Panc1 (cell line): ENCODE data around the gene SKOR1. TPM values are rescaled to one million over a fixed set of nuclear protein-coding genes. Genes with fewer than 3 reads are reported as not detected.

Experiments used
- ATAC-seq: fragments of 200-7000 bp; cut with Tn5 transposase; 2 replicates; pipeline ENCODE4 v1.9.1; 2020; ENCODE audit warnings: mild to moderate bottlenecking, moderate library complexity
- BruUV-seq: library from RNA; stranded (reverse); fragments of 400-500 nt; replicated peaks from 2 replicates; lab custom pipeline; 2021; lab: Mats Ljungman, UMichigan
- CTCF ChIA-PET: fragments of 300-600 bp; sonication (Branson Sonifier 250); formaldehyde crosslinking; loops from one replicate; lab custom pipeline; 2022; ENCODE audit warnings: antibody characterized with exemption; lab: Charles Lee
- POLR2A ChIA-PET: fragments of 300-600 bp; sonication (Branson Sonifier 250); formaldehyde crosslinking; loops from one replicate; lab custom pipeline; 2022; ENCODE audit warnings: antibody characterized with exemption; lab: Charles Lee
- DNase-seq: peaks from one replicate; pipeline ENCODE4 v3.0.0-alpha.2; 2010; ENCODE audit warnings: low read depth, low spot score
- H3K27ac ChIP-seq: 2 replicates; pipeline ENCODE4 v1.5.1; 2011; ENCODE audit warnings: mild to moderate bottlenecking, low read length, inconsistent platforms
- H3K27me3 ChIP-seq: fragments of 200-500 bp; sonication (Bioruptor generic); 2 replicates; pipeline ENCODE4 v1.6.0; 2014; ENCODE audit warnings: low read length, inconsistent platforms; ENCODE audit not compliant: control insufficient read depth, insufficient read depth
- H3K36me3 ChIP-seq: fragments of 200-500 bp; sonication (Bioruptor generic); 2 replicates; pipeline ENCODE4 v1.5.1; 2014; ENCODE audit warnings: inconsistent platforms, mild to moderate bottlenecking, low read length, moderate library complexity; ENCODE audit not compliant: control insufficient read depth, insufficient read depth
- H3K4me1 ChIP-seq: 2 replicates; pipeline ENCODE4 v1.5.1; 2011; ENCODE audit warnings: inconsistent platforms, mild to moderate bottlenecking, low read length, moderate library complexity; ENCODE audit not compliant: control insufficient read depth, insufficient read depth
- H3K4me3 ChIP-seq, 2 experiments: 2 replicates each; pipeline ENCODE4 v1.5.1; 2011 to 2012; ENCODE audit warnings: low read depth in 2 of 2, low read length in 2 of 2, mild to moderate bottlenecking in 2 of 2, inconsistent platforms in 1 of 2, moderate library complexity in 1 of 2
- H3K9me3 ChIP-seq: fragments of 200-500 bp; sonication (Bioruptor generic); 2 replicates; pipeline ENCODE4 v1.5.1; 2014; ENCODE audit warnings: low read depth, mild to moderate bottlenecking, inconsistent platforms, low read length, moderate library complexity; ENCODE audit not compliant: control insufficient read depth, insufficient read depth
- CTCF ChIP-seq: fragments of 450-650 bp; IDR thresholded peaks from 2 replicates; pipeline ENCODE4 v1.5.1; 2017; ENCODE audit warnings: mild to moderate bottlenecking
- POLR2AphosphoS5 ChIP-seq: IDR thresholded peaks from 2 replicates; pipeline ENCODE4 v1.6.1; 2012; ENCODE audit warnings: mild to moderate bottlenecking, low read depth, low read length, moderate library complexity
- REST ChIP-seq, 2 experiments: IDR thresholded peaks; 2 replicates each; pipeline ENCODE4 v1.6.1; 2011 to 2012; ENCODE audit warnings: low read depth in 2 of 2, control low read depth in 1 of 2, low read length in 1 of 2, mild to moderate bottlenecking in 1 of 2, moderate library complexity in 1 of 2; ENCODE audit not compliant: insufficient read depth in 1 of 2
- SIN3A ChIP-seq: IDR thresholded peaks from 2 replicates; pipeline ENCODE4 v1.6.1; 2012; ENCODE audit warnings: low read depth, mild to moderate bottlenecking, low read length, moderate library complexity, borderline replicate concordance; ENCODE audit not compliant: insufficient read depth
- TCF7L2 ChIP-seq: IDR thresholded peaks from 2 replicates; pipeline ENCODE4 v1.6.1; 2011; ENCODE audit warnings: mild to moderate bottlenecking, low read depth, low read length, inconsistent platforms
- in situ Hi-C: cut with HindIII; loops from 2 replicates; pipeline ENCODE4 v1.10.0; 2016; ENCODE audit warnings: low sequenced_read_pairs, low pct_unique_long_range_greater_than_20kb
- intact Hi-C: fragments of 100-400 bp; cut with micrococcal nuclease; formaldehyde crosslinking; loops from one replicate; pipeline ENCODE4 v1.10.0; 2022; ENCODE audit not compliant: unreplicated experiment
- total RNA-seq: library from RNA; stranded (reverse); gene quantifications from one replicate; pipeline ENCODE4 v1.2.1, GENCODE V29; 2021; ENCODE audit not compliant: unreplicated experiment

Gene SKOR1
- total RNA-seq, 1 experiment from 2014 or later = 0.21 TPM

GRCh38 chr15:67865331-67865730 is 40.0 kb downstream of the SKOR1 start:
- ATAC-seq = no peak
- intact Hi-C loops = loop anchor here (5.0 kb wide), 1 partner anchor 52 kb away; no protein-coding TSS in a partner anchor
- POLR2A ChIA-PET = no interaction called here

GRCh38 chr15:67865766-67866165 is 40.5 kb downstream of the SKOR1 start:
- intact Hi-C loops = loop anchor here (5.0 kb wide), 1 partner anchor 52 kb away; no protein-coding TSS in a partner anchor

More at GRCh38 chr15:67865331-67865730, 40.0 kb downstream of the SKOR1 start:
- H3K27ac ChIP-seq = peak overlapping the region; percentile 78; the same call in 1 of the 2 replicates
- in situ Hi-C loops = no loop called here
- peaks cover 18% of the 10 kb centered on the region for H3K4me1 ChIP-seq
- no peak for DNase-seq
- H3K9me3 ChIP-seq = peaks cover 4% of the 10 kb centered on the region; the same call in 1 of the 2 replicates
- CTCF ChIA-PET = no interaction called here
- H3K36me3 ChIP-seq = no peaks in the 10 kb centered on the region
- no peaks in the 10 kb centered on the region for H3K27me3 ChIP-seq
- TF ChIP-seq POLR2AphosphoS5 = no peak
- no peak for TF ChIP-seq CTCF
- TF ChIP-seq SIN3A = no peak
- TF ChIP-seq REST (IDR thresholded peaks at IDR 0.05; ENCODE audit: insufficient read depth in 1 of 2, low read depth in 2 of 2, low read length in 1 of 2) = no peak
- TF ChIP-seq TCF7L2 = no peak
- BruUV-seq = no TSS peak
- H3K4me3 ChIP-seq = no peak overlapping the region

More at GRCh38 chr15:67865766-67866165, 40.5 kb downstream of the SKOR1 start:
- H3K27ac ChIP-seq = peak overlapping the region; percentile 78; the same call in 1 of the 2 replicates
- DNase-seq (no peak), ATAC-seq (no peak)
- CTCF ChIA-PET = no interaction called here
- BruUV-seq = no TSS peak
- POLR2A ChIA-PET = no interaction called here
- TF ChIP-seq REST (IDR thresholded peaks at IDR 0.05; ENCODE audit: insufficient read depth in 1 of 2, low read depth in 2 of 2, low read length in 1 of 2) (no peak), CTCF (no peak), SIN3A (no peak), TCF7L2 (no peak), POLR2AphosphoS5 (no peak)
- no peak overlapping the region for H3K4me3 ChIP-seq
- no peaks in the 10 kb centered on the region for H3K36me3 ChIP-seq
- H3K27me3 ChIP-seq = no peaks in the 10 kb centered on the region
- peaks cover 15% of the 10 kb centered on the region for H3K4me1 ChIP-seq
- in situ Hi-C loops = no loop called here
- peaks cover 4% of the 10 kb centered on the region; the same call in 1 of the 2 replicates for H3K9me3 ChIP-seq
